Prostate gland (tissue), 2 donors: Measurements from ENCODE around the gene REC114.

ENCODE experiments used
- POLR2A ChIP-seq: fragments of 450-650 bp; IDR thresholded peaks from one replicate; pipeline ENCODE4 v1.6.1; 2016; ENCODE audit warnings: antibody characterized with exemption, mild to moderate bottlenecking
- TF ChIP-seq, protein P1 (sequence below), 4 experiments: fragments of 200-600 bp in 2 of 4; fragments of 450-650 bp in 2 of 4; sonication (generic) in 2 of 4; IDR thresholded peaks; 1 replicate in 3 of 4; 2 replicates in 1 of 4; pipeline ENCODE4 v1.5.1; 2016 to 2019; ENCODE audit warnings: antibody characterized with exemption in 4 of 4, mild to moderate bottlenecking in 2 of 4, moderate library complexity in 2 of 4

DNA sequence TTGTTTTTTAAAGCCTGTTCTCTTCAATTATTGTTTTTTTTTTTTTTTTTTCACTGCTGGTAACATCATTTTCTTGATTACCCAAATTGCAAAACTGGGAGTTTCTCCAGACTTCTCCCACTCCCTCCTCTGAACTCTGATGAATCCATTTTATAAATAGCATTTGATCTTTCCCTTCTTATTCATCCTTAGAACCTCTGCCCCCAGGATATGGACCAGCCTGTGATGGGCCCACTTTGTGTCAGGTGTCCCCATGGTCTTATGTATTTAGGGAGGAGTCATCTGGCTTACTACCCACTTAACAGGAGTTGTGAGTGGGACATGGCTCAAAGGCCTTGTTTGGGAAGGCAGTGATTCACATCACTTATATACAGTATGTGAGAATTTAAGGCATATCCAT, 57.7 kb downstream of the REC114 start:
- TF ChIP-seq, protein P1, sequence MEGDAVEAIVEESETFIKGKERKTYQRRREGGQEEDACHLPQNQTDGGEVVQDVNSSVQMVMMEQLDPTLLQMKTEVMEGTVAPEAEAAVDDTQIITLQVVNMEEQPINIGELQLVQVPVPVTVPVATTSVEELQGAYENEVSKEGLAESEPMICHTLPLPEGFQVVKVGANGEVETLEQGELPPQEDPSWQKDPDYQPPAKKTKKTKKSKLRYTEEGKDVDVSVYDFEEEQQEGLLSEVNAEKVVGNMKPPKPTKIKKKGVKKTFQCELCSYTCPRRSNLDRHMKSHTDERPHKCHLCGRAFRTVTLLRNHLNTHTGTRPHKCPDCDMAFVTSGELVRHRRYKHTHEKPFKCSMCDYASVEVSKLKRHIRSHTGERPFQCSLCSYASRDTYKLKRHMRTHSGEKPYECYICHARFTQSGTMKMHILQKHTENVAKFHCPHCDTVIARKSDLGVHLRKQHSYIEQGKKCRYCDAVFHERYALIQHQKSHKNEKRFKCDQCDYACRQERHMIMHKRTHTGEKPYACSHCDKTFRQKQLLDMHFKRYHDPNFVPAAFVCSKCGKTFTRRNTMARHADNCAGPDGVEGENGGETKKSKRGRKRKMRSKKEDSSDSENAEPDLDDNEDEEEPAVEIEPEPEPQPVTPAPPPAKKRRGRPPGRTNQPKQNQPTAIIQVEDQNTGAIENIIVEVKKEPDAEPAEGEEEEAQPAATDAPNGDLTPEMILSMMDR (IDR thresholded peaks at IDR 0.05): no peak
- no peak for TF ChIP-seq POLR2A
